Gastrocnemius medialis (tissue), 4 donors: ENCODE measurements around the gene GFRAL. TPM values are rescaled to one million over a fixed set of nuclear protein-coding genes. Genes with fewer than 3 reads are reported as not detected.
"Not testable (repeated sequence)": the region's sequence is repeated elsewhere in the genome, so short reads cannot be mapped to it uniquely, and the experiment has no call there.

ENCODE experiments used
- ATAC-seq, 2 donors: fragments of 150-250 bp; one replicate each; pipeline ENCODE4 v1.9.1; 2016
- DNase-seq, 2 donors: peaks; one replicate each; pipeline ENCODE4 v3.0.0-alpha.2; 2019
- H3K27ac ChIP-seq, 4 donors: fragments of 200-600 bp; sonication (generic); 1 replicate in 1 of 4; 2 replicates in 3 of 4; pipeline ENCODE4 v1.5.1; 2016 to 2018; ENCODE audit warnings: mild to moderate bottlenecking in 2 of 4, moderate library complexity in 1 of 4
- H3K27me3 ChIP-seq, 3 donors: fragments of 200-600 bp; sonication (generic) in 2 of 3; 1 replicate in 1 of 3; 2 replicates in 2 of 3; pipeline versions ENCODE4 v1.5.1 to v1.6.0; 2016 to 2019; ENCODE audit warnings: mild to moderate bottlenecking in 1 of 3, moderate library complexity in 1 of 3
- H3K36me3 ChIP-seq, 2 donors: fragments of 200-600 bp; sonication (generic) in 1 of 2; one replicate each; pipeline ENCODE4 v1.5.1; 2017 to 2018
- H3K4me1 ChIP-seq, 2 donors: fragments of 200-600 bp; sonication (generic) in 1 of 2; one replicate each; pipeline ENCODE4 v1.5.1; 2016 to 2017; ENCODE audit warnings: mild to moderate bottlenecking in 2 of 2
- H3K4me3 ChIP-seq, 4 donors: fragments of 200-600 bp; sonication (generic) in 3 of 4; 1 replicate in 1 of 4; 2 replicates in 3 of 4; pipeline ENCODE4 v1.5.1; 2016 to 2019; ENCODE audit warnings: mild to moderate bottlenecking in 2 of 4
- H3K9me3 ChIP-seq, 3 donors: fragments of 200-600 bp; sonication (generic) in 2 of 3; 1 replicate in 1 of 3; 2 replicates in 2 of 3; pipeline ENCODE4 v1.5.1; 2016 to 2019
- POLR2A ChIP-seq, 2 donors: fragments of 450-650 bp; IDR thresholded peaks; one replicate each; pipeline ENCODE4 v1.6.1; 2017; ENCODE audit warnings: antibody characterized with exemption in 2 of 2, mild to moderate bottlenecking in 2 of 2, moderate library complexity in 2 of 2
- in situ Hi-C, 4 donors: fragments of 200-750 bp; cut with MboI; loops; one replicate each; pipeline versions ENCODE4 v1.15.0 to v1.8.0; 2017; ENCODE audit warnings: low sequenced_read_pairs in 4 of 4
- intact Hi-C: fragments of 100-400 bp; cut with DNase I; formaldehyde crosslinking; loops from one replicate; pipeline ENCODE4 v1.15.1; 2023; ENCODE audit warnings: low total_unique reads
- total RNA-seq, 4 donors: library from RNA; depleted of rRNA; stranded (reverse); fragments of >200 nt; gene quantifications; one replicate each; pipeline versions ENCODE4 v1.1.0 to v1.2.3, GENCODE V29; 2016
- TF ChIP-seq, protein P1 (sequence below), 5 experiments: fragments of 450-650 bp in 3 of 5; fragments of 200-600 bp in 2 of 5; sonication (generic) in 2 of 5; IDR thresholded peaks in 4 of 5; conservative IDR thresholded peaks in 1 of 5; 1 replicate in 4 of 5; 2 replicates in 1 of 5; pipeline ENCODE4 v1.5.1; 2016 to 2019; ENCODE audit warnings: antibody characterized with exemption in 5 of 5, mild to moderate bottlenecking in 3 of 5, moderate library complexity in 3 of 5

The GFRAL gene
- total RNA-seq, 4 donors from 2014 or later = not detected

DNA sequence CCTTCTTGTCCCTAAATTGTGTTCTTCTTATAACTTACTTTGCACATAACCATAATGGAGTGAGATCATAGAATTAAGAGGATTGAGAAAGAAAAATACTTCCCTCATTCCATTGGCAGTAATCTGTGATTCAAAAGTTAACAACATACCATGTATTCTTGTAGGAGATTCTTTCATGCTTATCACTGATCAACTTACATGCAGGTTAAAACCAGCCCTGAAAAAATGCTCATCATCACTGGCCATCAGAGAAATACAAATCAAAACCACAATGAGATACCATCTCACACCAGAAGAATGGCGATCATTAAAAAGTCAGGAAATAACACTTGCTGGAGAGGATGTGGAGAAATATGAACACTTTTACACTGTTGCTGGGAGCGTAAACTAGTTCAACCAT, 36.5 kb upstream of the GFRAL start:
- Histone ChIP-seq H3K4me1 (no peaks in the 10 kb centered on the region), H3K27ac (no peak overlapping the region), H3K36me3 (no peaks in the 10 kb centered on the region), H3K4me3 (no peak overlapping the region), H3K9me3 (no peaks in the 10 kb centered on the region), H3K27me3 (no peaks in the 10 kb centered on the region)
- in situ Hi-C loops = loop anchor here in 2 of 4 donors (25.0 kb wide), 2 partner anchors 672 to 697 kb away; no protein-coding TSS in a partner anchor
- intact Hi-C loops = no loop called here
- TF ChIP-seq, protein P1, sequence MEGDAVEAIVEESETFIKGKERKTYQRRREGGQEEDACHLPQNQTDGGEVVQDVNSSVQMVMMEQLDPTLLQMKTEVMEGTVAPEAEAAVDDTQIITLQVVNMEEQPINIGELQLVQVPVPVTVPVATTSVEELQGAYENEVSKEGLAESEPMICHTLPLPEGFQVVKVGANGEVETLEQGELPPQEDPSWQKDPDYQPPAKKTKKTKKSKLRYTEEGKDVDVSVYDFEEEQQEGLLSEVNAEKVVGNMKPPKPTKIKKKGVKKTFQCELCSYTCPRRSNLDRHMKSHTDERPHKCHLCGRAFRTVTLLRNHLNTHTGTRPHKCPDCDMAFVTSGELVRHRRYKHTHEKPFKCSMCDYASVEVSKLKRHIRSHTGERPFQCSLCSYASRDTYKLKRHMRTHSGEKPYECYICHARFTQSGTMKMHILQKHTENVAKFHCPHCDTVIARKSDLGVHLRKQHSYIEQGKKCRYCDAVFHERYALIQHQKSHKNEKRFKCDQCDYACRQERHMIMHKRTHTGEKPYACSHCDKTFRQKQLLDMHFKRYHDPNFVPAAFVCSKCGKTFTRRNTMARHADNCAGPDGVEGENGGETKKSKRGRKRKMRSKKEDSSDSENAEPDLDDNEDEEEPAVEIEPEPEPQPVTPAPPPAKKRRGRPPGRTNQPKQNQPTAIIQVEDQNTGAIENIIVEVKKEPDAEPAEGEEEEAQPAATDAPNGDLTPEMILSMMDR (IDR thresholded peaks at IDR 0.05 in 4 of 5, conservative IDR thresholded peaks at IDR 0.05 in 1 of 5) = no peak
- TF ChIP-seq POLR2A (IDR thresholded peaks at IDR 0.05) = no peak
- DNase-seq (no peak), ATAC-seq (no peak)

DNA sequence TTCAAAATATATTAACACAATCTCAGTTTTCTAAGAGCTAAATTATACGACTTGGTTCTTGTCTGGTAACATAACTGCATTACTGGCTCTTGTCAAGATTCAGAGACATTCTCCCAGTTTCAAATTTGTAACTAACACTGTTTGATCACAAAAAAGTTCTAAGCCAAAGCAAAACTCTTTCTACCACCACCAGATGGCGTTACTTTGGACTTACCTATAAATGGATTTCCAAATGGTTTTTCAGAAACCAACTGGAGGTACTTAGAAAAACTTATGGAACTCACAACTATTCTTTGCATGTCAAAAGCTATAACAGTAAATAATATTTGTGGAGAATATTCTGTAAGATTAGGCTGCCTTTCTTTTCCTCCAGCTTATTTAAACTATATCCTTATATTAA, 34.2 kb upstream of the GFRAL start:
- intact Hi-C loops = no loop called here
- in situ Hi-C loops = loop anchor here in 2 of 4 donors (25.0 kb wide), 2 partner anchors 669 to 694 kb away; no protein-coding TSS in a partner anchor
- ATAC-seq = no peak

DNA sequence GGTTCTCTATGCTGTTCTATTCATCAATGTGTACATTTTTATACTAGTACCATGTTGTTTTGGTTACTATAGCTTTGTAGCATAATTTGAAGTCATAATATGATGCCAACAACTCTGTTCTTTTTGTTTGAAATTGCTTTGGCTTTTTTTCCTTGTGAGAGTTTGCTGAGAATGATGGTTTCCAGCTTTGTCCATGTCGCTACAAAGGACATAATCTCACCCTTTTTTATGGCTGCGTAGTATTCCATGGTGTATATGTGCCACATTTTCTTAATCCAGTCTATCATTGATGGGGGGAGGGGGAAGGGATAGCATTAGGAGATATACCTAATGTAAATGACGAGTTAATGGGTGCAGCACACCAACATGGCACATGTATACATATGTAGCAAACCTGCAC, 30.1 kb upstream of the GFRAL start:
- DNase-seq, ATAC-seq, H3K36me3 ChIP-seq, H3K4me1 ChIP-seq, H3K27me3 ChIP-seq, intact Hi-C loops, H3K9me3 ChIP-seq, H3K4me3 ChIP-seq, H3K27ac ChIP-seq: not testable (repeated sequence)
- in situ Hi-C loops = loop anchor here in 2 of 4 donors (25.0 kb wide), 2 partner anchors 665 to 690 kb away; no protein-coding TSS in a partner anchor

More for the DNA sequence above, 34.2 kb upstream of the GFRAL start:
- Histone ChIP-seq H3K4me1 (no peaks in the 10 kb centered on the region), H3K27ac (no peak overlapping the region), H3K27me3 (no peaks in the 10 kb centered on the region), H3K9me3 (no peaks in the 10 kb centered on the region), H3K36me3 (no peaks in the 10 kb centered on the region), H3K4me3 (no peak overlapping the region)
- TF ChIP-seq POLR2A (IDR thresholded peaks at IDR 0.05) = no peak
- TF ChIP-seq, protein P1 (IDR thresholded peaks at IDR 0.05 in 4 of 5, conservative IDR thresholded peaks at IDR 0.05 in 1 of 5) = no peak
- DNase-seq = no peak

DNA sequence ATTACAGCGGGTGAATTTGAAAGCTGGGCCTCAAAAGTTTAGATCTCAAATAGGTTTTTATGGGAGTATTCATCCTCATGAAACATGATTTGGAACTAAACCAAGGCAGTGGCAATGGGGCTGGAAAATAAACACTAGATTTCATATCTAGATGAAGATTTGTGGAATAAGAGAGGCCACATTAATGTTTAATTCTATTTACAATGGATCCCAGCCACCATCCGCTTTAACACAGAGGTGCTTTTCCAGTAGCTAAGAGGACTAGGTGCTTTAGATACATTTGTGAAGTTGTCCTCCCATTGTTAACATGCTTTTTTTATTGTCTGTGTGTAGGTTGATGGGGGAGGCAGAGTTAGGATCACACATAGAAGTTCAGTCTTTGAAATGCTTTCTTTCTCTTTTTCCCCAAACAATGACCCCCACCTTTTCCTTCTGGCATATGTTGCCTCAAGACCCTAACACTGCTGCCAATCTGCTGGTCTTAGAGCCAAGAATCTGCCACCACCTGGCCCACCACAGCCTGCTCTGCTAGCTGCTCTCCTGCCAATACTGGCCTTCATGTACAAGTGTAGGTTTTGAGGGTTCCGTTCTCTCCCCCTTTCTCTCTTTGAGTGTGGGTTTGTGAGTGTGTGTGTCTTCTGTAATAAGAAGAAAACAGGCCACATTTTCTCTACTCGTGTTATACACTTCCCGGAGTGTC, 27.8 kb upstream of the GFRAL start:
- Histone ChIP-seq H3K36me3 (no peaks in the 10 kb centered on the region), H3K4me3 (no peak overlapping the region), H3K4me1 (no peaks in the 10 kb centered on the region), H3K9me3 (no peaks in the 10 kb centered on the region), H3K27me3 (no peaks in the 10 kb centered on the region), H3K27ac (no peak overlapping the region)
- in situ Hi-C loops (loop anchor here in 2 of 4 donors (25.0 kb wide), 2 partner anchors 663 to 688 kb away; no protein-coding TSS in a partner anchor), intact Hi-C loops (no loop called here)
- ATAC-seq (no peak), DNase-seq (no peak)
- no peak for TF ChIP-seq POLR2A (IDR thresholded peaks at IDR 0.05)
- TF ChIP-seq, protein P1 (IDR thresholded peaks at IDR 0.05 in 4 of 5, conservative IDR thresholded peaks at IDR 0.05 in 1 of 5) = no peak

DNA sequence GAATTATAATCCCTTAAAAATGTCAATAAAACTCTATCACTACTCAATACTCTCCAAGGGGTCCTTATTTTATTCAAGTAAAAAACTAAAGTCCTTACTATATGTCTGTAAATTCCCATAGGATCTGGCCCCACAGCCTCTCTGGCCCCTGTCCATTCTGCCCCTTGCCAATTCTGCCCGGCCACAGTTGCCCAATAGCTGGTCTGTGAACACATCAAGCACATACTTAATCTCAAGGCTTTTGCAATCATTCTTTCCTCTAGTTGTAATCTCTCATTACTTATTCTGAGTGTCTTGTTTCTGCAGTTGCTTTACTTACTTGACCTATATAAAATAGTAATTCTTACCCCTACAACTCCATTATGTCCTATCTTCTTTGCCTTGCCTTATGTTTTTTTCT, 22.5 kb upstream of the GFRAL start:
- Histone ChIP-seq H3K4me3 (no peak overlapping the region), H3K4me1 (no peaks in the 10 kb centered on the region), H3K27ac (no peak overlapping the region), H3K9me3 (no peaks in the 10 kb centered on the region), H3K27me3 (no peaks in the 10 kb centered on the region), H3K36me3 (no peaks in the 10 kb centered on the region)
- DNase-seq (no peak), ATAC-seq (no peak)
- no peak for TF ChIP-seq POLR2A (IDR thresholded peaks at IDR 0.05)
- TF ChIP-seq, protein P1 (IDR thresholded peaks at IDR 0.05 in 4 of 5, conservative IDR thresholded peaks at IDR 0.05 in 1 of 5) = no peak
- intact Hi-C loops (no loop called here), in situ Hi-C loops (no loop called here)
